ENCODE data around the gene OR2G6.
"Not testable (repeated sequence)": the region's sequence is repeated elsewhere in the genome, so short reads cannot be mapped to it uniquely, and the experiment has no call there.

OR2G6 gene

GRCh38 chr1:248573856-248574255, 66.0 kb downstream of the OR2G6 start:
- not testable (repeated sequence) for H3K27me3 ChIP-seq (ENCODE audit: control insufficient read depth, insufficient read depth, low read length); H2AFZ ChIP-seq; H3K9ac ChIP-seq; H3K4me3 ChIP-seq (ENCODE audit: low read depth, low read length); H3K4me1 ChIP-seq; H3K79me2 ChIP-seq; H3K9me3 ChIP-seq (ENCODE audit: control insufficient read depth, low read length); H3K36me3 ChIP-seq (ENCODE audit: control insufficient read depth, insufficient read depth, low read length); H3K4me2 ChIP-seq (ENCODE audit: low read length); H3K27ac ChIP-seq

GRCh38 chr1:248574657-248575056, 66.8 kb downstream of the OR2G6 start, which contains the start of gene OR2T34:
Gene OR2T34 (minus strand): TSS chr1:248574757. CDS start chr1:248574757, 0 bp downstream.
- H3K9ac ChIP-seq; H3K27me3 ChIP-seq (ENCODE audit: control insufficient read depth, insufficient read depth, low read length); H3K4me3 ChIP-seq (ENCODE audit: low read depth, low read length); H2AFZ ChIP-seq; H3K27ac ChIP-seq; H3K9me3 ChIP-seq (ENCODE audit: control insufficient read depth, low read length); H3K36me3 ChIP-seq (ENCODE audit: control insufficient read depth, insufficient read depth, low read length); H3K4me1 ChIP-seq; H3K79me2 ChIP-seq; H3K4me2 ChIP-seq (ENCODE audit: low read length): not testable (repeated sequence)

GRCh38 chr1:248576260-248576980, 68.5 kb downstream of the OR2G6 start:
- Histone ChIP-seq H3K79me2 (no peaks in the 10 kb centered on the region), H3K27ac (no peak overlapping the region), H3K36me3 (ENCODE audit: control insufficient read depth, insufficient read depth, low read length) (no peaks in the 10 kb centered on the region), H2AFZ (no peak overlapping the region), H3K4me2 (ENCODE audit: low read length) (no peak overlapping the region), H3K9ac (no peak overlapping the region), H3K27me3 (ENCODE audit: control insufficient read depth, insufficient read depth, low read length) (no peaks in the 10 kb centered on the region), H3K4me3 (ENCODE audit: low read depth, low read length) (no peak overlapping the region), H3K9me3 (ENCODE audit: control insufficient read depth, low read length) (no peaks in the 10 kb centered on the region), H3K4me1 (no peaks in the 10 kb centered on the region)
- no peak for TF ChIP-seq CTCF (IDR thresholded peaks at IDR 0.05)

Measured in parathyroid adenoma (tissue), 2 donors.